GM18909 (cell line): ENCODE results near the gene EMX2.

Experiments
- ATAC-seq: cut with Tn5 transposase; IDR thresholded peaks from one replicate; pipeline ENCODE4 v1.9.1; 2021; ENCODE audit warnings: mild to moderate bottlenecking; ENCODE audit not compliant: unreplicated experiment, poor library complexity

Gene EMX2

GRCh38 chr10:117543225-117544003 is 868 bp downstream of the EMX2 start:
- ATAC-seq: no peak

DNA sequence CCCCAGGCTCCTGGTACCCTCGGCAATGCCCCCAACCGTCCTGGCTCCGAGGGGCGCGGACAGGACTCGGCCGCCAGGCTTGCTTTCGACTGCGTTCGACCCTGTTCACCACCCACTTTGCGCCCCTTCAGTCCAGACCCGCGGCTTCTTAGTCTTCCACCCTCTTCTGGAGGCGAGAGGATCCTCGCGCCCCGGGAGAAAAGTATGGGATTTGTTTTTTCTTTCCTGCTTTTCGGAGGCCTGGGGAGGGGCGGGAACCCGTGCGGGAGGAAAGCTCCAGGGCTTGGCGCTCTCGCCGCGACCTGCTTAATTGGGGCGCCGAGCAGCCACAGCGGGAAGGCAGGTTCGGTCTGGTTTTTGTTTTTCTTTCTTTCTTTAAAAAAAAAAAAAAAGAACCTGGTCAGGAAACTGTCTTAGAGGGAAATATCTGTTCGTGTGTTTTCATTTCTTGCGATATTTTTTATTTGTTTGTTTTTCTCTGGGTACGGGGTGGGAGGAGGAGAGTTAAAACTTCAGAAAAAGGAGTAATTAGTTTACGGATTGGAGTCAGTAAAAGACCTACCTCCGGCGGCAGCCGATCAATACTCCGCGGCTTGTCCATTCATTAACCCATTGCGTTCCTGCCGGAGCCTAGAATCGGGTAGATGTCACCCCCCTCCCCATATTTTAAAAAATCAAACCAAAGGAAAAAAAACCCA is 1.6 kb downstream of the EMX2 start:
- ATAC-seq: no peak

DNA sequence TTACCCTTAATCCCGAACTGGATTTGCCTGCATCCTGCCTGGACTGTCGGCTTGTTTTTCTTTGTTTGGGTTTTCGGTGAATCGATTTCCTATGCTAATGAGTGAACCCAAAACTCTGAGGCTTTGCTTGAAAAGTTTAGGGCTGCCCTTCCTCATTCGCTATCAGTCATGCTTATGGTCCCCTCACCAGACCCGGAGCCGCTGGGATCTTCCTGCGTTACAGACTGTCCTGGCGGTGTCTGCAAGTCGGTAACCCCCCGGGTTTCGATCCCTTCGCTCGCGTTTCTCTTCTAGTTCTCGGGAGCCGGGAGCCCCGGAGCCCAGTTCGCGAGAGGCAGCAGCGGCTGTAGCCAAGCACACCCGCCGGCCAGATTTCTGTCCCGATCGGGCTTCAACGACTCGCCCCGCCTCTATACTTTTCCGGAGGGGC is 2.2 kb downstream of the EMX2 start:
- ATAC-seq: no peak

DNA sequence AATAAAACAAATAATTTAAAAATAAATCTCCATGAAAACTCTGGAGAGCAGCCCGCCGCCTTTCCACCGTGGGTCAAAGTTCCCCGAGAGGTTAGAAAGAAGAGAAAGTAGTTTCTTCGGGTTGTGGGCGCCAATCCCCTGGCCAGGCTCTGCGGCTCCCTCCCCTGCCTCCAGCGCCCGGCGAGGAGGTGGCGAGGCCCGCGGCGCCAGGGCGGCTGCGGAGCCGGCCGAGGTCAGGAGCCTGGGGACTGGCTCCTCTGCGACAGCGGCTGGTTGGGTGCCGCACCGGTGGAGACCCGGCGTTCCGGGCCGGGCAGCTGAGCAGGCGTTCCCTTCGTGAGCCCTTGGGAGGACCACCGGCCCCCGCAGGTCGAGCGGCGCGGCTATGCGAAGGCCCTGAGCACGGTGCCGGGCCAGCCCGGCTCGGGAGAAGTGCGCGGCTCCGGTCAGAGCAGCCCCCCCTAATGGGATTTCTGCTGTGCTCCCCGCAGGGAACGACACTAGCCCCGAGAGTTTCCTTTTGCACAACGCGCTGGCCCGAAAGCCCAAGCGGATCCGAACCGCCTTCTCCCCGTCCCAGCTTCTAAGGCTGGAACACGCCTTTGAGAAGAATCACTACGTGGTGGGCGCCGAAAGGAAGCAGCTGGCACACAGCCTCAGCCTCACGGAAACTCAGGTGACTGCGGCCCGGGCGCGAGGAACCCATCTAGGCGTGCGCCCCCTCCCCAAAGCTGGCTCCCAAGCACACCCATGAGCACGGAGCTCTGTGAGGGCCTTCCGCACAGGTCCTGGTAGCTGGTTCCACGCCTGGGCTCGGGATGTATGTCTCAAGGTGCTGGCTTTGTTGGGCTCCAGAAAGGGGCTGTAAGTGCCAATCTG is 2.8 kb downstream of the EMX2 start:
- ATAC-seq: no peak

DNA sequence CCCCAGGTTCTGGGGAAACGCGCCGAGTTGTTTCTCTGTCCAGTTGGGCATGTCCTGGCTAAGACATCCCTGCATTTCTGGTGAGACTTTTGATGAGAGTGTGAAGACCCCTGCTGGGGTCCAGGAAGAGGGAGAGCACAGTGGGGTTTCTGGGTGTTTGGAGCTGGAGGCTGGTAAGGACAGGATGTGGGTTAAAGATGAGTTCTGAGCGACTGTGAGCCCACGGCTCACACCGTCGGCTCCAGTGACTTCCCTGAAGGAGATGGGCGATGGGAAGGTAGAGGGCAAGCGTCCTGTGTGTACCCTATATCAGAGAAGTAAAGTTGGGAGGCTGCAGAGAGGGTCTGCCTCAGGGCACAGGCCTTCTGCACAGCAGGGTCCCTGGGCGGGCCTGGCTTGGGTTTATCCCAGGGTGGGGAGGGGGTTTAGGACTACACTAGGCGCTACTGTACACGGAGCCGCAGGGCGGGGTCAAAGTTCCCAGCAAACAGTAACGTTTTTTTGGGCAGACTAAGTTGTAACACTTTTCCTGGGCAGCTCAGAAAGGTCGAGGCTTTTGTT is 3.6 kb downstream of the EMX2 start:
- no peak for ATAC-seq

- no peak for ATAC-seq
These were observed 4.1 kb downstream of the EMX2 start for GRCh38 chr10:117546581-117547015.

- ATAC-seq: no peak
These were observed 4.6 kb downstream of the EMX2 start for GRCh38 chr10:117547016-117547715.

GRCh38 chr10:117547716-117548668 is 5.4 kb downstream of the EMX2 start:
- no peak for ATAC-seq

GRCh38 chr10:117549100-117549585 is 6.6 kb downstream of the EMX2 start:
- ATAC-seq: no peak

DNA sequence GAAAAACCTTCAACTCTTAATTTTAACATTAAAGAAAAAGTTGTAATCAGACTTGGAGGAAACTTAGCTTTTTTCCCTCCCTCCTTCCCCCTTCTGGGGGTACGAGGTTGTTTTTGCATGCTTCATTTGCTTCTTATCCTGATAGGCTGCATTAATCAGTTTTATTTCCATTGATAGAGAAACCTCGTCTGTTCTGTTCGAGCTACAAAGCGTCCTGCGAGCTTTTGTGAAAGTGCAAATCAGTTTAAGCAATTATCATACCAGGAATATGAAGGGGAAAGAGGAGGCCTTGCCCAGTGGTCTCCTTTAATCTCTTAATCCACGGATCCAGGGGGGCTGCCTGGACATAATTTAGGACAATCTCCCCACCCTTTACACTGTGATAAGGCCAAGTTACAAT is 7.5 kb downstream of the EMX2 start:
- no peak for ATAC-seq

DNA sequence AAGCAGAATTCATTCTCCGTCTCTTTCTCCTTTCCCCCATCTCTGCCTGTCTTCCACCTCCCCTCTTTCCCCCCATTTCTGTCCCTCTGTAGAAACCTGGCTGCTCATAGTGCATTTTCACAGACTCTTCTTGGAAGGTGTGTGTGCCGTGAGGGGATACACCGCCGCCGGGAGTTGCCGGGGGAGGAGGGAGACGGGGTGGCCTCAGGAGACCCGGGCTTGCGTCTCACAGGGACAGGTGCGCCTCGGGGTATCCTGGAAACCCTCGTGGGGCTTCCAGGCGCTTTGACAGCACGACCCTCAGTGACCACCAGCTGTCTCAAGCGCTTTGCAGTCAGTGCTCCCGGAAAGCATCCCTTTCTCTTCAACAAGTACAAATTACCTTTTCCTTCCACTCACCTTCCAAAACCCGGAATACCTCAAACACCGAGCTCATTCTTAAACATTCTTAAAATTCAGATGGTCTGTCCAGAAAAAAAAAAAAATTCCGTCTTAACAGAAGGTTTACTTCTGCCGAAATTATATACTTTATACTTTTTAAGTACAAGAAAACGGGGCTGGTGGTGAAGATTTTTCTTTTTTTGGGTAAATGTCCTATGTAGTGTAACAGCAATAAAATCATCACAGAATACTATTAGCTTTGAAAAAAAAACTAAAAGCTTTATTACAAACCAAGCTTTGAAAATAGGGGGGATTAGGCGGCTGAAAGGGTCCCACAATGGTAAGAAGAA is 8.2 kb downstream of the EMX2 start:
- ATAC-seq: no peak

DNA sequence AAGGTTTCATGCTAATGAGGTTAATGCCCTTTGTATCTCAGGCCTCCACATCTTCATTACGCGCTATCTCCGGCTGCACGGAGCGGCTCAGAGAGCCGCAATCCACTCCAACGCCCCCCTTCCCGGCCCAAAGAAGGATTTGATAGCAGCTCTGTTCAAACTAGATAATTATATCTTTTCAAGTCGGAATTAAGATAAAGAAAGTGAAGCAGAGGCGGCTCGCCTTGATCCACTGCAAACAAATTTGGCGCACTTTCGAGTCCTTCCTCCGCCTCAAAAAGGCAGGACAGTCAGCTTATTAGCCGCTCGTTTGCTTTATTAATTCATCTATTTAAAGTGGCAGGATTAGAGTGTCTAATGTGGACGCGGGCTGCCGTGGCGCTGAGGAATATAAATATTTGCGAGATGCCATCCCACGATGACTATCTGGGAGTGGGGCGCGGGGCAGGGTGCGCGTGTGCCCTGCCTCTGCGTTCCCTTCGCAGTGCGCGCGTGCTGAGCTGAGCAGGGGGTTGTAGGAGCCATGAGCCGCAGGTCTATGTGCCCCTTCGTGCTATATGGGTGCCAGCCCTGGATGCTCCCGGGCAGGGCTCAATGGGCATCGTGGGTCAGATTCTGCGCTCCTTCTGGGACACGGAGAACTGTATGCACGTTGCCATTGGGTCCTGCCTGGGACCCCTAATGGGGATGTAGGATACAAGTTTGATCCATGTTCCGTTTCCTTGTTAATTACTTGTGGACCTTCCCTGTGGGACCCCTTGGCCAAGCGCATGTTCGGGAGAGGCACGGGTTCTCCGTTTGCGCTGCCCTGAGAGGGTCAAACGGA is 9.0 kb downstream of the EMX2 start:
- no peak for ATAC-seq

DNA sequence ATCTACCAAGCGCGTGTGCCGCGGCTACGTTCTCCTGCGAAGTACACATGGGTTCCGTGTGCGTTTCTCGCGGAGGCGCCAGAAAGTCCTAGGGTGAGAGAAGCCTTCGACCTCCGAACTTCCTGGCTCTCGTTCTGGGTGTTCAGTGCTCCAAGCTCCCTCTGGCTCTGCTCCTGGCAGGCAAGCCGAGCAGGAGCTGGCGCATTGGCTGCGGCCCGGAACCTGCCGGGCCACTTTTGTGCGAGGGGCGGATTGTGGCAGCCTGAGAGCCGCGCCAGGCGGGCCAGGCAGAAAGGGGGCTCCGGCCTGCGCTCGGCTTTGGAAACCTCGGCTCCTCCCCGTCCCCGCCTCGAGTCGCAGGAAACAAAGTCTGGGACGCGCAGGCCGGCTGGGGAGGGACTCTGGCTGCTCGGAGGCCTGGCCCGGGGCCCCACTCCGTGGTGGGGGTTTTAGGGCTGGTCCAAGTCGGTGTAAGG is 9.6 kb downstream of the EMX2 start:
- ATAC-seq: no peak

- no peak for ATAC-seq
These were observed 10.2 kb downstream of the EMX2 start for GRCh38 chr10:117552701-117553141.

DNA sequence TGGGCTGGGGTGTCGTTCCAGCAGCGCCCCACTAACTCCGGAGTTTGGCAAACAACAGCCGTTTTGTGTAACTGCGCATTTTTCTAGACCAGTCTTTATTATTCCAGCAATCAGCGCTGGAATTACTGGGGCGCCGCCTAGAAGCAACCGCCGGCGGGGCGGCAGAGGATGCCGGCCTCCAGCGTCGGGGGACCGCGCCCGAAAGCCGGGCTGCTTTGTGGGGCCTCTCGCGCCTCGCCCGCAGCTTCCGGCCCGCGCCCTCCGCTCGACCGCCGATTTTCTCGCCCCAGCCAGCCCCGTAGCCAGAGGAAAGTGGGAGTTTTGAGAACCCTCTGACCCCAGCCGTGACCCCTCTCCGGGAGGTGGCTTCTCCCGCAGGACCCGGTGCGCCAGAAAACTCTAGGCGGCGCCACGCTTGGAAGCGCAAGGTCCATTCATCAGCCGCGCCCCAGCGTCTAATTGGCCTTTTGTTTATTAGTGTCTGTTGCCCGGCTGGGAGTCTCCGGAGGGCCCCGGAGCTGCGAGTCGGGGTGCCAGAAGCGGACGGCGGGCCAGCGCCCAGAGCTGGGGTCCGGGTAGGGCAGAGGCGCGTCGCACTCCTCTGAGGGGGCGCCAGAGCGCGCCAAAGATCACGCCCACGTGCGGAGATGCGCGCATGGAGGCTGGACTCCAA is 10.7 kb downstream of the EMX2 start:
- no peak for ATAC-seq

GRCh38 chr10:117553815-117554172 is 11.2 kb downstream of the EMX2 start:
- ATAC-seq: no peak
